Measurements from ENCODE around the gene S100A13.

The S100A13 gene

DNA sequence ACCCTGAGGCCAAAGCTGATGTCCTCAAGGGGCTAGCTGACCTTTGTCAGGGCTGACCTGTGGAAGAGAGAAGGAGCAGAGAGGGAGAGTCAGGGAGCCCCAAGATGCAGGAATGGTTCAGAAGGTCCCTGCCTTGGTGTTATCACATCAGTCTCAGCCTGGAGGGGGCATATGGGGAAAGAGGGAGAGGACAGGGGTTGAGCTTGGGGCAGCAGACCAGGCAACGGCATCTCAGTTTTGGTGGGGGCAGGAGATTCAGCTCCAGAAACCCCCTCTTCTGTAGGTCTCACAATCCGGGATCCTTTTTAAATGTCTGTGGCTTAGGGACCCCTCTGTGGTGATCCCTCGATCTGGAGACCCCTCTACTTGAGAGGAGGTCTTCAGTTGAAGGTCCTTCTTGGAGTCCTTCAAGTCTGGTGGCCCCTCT, 815 bp downstream of the S100A13 start:
- no peak for DNase-seq (ENCODE audit: low read depth in 2 of 2)

DNA sequence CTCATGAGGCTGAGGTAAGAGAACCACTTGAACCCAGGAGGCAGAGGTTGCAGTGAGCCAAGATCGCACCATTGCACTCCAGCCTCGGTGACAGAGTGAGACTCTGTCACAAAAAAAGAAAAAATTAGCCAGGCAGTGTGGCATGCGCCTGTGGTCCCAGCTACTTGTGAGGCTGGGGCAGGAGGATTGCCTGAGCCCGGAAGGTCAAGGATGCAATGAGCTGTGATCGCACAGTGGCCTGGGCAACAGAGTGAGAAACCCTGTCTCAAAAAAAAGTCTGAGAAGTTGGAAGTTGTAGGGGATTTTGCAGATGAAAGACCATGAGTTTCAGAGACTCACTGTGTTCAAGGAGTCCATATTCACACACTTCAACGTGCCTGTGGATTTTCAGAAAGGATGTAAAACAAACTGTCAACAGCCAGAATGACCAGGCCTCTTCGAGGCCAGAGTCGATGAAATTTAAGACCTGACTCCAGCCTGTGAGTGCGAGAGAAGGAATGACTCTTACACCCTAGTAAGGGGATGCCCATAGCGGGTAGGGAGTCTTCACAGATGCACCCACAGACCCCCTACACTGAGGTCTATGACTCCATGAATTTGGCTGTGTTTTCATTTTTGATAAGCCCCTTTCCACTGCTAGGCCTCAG, 2.2 kb downstream of the S100A13 start:
- no peak for DNase-seq (ENCODE audit: low read depth in 2 of 2)

DNA sequence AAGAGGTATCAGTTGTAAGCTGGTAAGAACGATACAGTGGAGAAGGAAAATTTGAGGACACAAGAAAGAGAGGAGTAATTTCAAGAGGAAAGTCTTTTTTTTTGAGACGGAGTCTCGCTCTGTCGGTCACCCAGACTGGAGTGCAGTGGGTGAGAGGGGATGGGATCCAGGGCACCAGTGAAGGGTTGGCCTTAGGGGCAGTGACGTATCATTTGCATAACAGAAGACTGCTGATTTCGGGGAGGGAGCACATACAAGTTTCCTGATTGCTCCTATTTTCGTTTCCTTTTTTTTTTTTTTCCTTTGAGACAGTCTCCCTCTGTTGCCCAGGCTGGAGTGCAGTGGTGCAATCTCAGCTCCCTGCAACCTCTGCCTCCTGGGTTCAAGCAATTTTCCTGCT, 4.2 kb downstream of the S100A13 start:
- no peak for DNase-seq (ENCODE audit: low read depth in 2 of 2)

DNA sequence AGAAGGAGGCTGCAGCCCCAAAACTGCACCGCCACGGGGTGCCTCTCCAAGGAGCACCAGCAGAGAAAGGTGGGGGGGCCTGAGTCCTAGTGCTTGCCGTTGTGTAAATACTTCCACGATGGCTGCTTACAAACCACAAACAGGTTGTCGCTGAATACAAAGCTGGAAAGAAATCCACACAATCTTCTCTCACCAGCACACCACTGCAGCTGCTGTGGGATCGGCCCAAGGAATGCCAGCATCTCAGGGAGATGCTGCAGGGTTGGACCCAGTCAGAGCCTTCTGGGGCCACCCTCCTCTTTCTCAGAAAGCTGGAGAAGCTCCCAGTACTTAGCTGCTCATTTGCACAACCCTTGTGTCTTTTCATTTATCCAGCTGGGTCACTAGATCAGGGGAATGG, 8.1 kb downstream of the S100A13 start:
- DNase-seq (ENCODE audit: low read depth in 2 of 2), result no peak

DNA sequence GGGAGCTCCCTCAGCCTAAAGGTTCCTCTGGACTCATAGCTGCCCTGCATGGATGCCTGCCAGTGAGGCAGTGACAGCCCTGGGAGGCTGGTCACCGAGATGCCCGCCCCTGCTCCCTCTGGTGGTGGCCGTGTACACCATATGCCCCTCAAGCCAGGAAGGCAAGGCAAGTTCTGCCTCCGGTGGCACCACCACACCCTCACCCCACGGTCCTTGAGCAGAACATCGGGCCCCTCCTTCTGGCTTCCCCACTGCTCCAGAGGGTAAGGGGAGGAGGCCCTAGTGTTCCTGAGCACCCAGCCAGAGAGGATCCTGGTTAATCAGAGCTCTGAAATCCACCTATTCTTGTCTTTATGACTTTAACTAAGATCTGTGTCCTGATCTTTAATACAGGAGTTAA, 9.6 kb downstream of the S100A13 start:
- DNase-seq (ENCODE audit: low read depth in 2 of 2), result no peak

DNA sequence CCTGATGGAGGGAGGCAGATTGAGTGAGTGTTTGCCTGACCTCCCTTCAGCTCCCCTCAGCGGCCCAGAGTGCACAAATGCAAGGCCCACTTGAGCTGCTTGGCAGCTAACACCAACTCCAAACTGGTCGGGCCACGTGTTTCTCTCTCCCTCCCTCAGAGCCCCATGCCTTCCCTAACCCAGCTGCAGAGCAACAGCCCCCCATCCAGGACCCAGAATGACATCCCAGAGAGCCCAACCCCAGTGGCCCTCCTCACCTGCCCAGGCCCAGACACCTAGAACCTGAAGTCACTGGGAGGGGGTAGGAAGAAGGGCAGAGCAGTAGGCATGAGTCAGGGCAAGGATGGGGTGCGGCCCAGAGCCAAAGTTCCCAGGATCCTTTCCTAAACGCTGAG, 10.4 kb downstream of the S100A13 start:
- no peak for DNase-seq (ENCODE audit: low read depth in 2 of 2)

DNA sequence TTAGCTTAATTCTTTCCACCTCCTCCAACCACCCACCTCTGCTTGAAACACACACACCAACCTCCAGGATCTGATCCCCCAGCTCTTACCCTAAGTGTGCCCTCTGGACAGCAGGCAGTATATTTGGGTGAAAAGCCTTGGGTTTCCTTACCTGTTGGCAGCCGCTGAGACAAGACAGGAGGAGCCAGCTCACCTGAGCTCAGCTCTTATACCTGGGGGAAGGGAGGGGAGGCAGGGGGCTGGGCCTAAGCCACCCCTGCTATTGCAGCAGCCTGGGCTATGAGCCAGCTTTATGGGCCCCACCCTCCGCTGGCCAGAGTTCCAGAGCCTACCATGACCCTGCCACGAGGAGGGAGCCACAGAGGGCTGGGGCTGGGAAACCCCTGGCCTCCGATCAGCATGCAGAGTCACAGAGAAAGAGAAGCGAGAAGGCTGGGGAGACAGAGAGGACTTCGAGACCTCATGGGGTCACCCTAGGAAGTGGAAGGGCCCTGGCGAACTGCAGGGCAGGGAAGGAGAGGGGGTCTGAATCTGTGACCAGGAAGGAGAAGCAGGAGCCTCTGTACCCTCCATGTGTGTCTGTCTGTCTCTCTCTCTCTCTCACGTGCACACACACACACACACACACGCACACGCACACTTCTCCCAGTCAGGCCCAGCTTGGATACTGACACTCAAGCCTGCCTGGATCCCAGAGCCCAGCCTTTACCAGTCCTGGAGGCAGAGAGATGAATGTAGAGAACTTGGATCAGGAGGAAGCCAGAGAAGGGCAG, 11.0 kb downstream of the S100A13 start, which contains the start of gene S100A14:
TSS of gene S100A14 (minus strand) at position 182 of the 773 bp plus-strand sequence. CDS start 467 bp downstream, outside the sequence.
- no peak for DNase-seq (ENCODE audit: low read depth in 2 of 2)

DNA sequence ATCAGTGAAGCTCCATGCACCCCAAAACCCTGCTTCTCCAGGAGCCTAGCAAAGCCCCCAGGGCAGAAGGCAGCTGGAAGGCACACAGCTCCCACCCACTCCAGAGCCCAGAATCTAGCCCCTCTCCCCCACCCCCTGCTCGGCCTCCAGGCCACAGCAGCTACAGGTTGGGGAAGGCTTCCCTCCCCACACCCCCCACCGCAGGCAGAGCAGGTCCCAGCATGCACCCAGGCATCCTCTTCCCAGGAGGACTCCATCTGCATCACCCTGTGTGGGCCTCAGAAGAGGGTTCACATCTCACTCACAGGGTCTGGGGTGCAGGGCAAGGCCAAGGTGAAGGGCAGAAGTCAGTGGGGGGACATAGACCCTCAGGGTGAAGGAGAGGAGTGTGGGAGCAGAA, 11.9 kb downstream of the S100A13 start:
- no peak for DNase-seq (ENCODE audit: low read depth in 2 of 2)

DNA sequence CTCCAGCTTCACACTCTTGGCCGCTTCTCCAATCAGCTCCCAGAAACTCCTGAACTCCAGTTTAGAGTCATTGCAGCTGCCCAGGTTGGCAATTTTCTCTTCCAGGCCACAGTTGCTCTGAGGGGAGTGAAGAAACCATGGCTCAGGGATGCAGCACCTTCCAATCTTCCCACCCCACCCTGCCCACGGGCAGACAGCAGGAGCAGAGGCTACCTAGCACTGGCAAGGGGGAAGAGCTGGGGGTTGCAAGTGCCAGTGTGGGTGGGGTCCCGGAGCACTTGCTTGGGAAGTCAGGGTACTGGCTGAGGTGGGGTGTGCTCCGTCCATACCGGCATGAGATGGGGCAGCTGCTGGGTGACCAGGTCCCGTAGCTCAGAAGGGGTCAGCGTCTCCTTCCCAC, 12.4 kb downstream of the S100A13 start:
- no peak for DNase-seq (ENCODE audit: low read depth in 2 of 2)

DNA sequence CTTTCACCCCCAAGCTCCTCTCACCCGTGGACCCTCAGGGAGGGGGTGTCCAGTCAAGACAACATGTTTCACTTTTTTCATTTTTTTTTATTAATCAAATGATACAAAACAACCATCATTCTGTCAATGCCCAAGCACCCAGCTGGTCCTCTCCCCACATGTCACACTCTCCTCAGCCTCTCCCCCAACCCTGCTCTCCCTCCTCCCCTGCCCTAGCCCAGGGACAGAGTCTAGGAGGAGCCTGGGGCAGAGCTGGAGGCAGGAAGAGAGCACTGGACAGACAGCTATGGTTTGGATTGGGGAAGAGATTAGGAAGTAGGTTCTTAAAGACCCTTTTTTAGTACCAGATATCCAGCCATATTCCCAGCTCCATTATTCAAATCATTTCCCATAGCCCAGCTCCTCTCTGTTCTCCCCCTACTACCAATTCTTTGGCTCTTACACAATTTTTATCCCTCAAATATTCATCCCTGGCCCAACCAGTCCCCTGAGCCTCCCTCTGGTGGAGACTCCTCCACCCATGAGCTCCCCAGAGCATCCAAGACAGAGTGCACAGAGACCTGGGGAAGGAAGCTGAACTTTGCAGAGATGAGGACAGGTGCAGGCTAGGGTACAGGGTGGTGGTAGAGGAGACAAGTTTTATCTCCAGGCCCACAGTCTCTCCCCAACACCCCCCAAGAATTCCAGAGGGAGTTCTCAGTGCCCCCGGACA, 13.0 kb downstream of the S100A13 start:
- DNase-seq (ENCODE audit: low read depth in 2 of 2), result no peak

DNA sequence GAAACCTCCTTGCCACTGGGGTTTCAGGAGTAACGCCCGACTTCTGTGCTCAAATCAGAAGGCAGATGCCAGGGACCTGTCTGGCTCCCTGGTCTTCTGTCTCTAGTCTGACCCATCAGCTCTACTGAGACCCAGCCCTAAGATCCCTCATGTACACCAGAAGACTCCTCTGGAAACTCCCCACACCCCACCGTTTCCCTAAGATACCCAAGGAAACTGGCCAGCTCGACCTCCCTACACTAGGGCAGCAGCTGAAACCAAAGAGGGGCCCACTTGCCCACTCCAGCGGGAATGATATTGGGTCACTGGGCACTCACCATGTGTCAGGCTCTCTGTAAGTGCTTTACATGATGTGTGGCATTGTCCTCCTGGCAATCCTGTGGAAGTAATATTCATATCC, 13.9 kb downstream of the S100A13 start:
- DNase-seq (ENCODE audit: low read depth in 2 of 2), result no peak

DNA sequence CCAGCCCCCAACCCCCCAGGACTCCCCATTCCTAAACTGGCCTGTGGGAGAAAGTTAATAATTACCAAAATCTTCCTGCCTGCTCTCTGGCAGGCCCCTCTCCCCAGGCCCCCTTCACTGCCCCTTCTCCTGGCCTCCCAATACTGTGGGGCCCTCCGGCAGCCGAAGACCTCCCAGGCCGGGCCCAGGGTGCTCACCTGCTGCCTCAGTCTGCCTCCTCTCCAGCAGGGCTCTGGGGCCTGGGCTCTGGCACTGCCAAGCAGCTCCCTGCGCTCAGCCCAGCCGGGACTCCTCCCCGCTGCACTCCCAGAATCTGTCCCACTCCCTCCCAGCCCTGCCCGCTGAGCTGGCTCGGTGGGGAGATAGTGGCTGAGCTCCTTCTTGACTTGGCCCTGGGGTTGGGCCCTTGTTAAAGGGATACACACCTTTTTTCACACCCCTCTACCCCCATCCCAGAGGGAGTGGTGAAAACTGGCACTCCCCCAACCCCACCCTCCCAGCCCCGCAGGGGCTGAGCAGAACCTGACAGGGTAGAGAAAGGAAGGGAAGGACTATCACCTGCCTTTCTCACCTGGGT, 14.5 kb downstream of the S100A13 start, which contains the start of gene S100A16:
TSS of gene S100A16 (minus strand) at position 383 of the 577 bp plus-strand sequence. CDS start 4,986 bp downstream, outside the sequence.
- DNase-seq (ENCODE audit: low read depth in 2 of 2), result no peak

DNA sequence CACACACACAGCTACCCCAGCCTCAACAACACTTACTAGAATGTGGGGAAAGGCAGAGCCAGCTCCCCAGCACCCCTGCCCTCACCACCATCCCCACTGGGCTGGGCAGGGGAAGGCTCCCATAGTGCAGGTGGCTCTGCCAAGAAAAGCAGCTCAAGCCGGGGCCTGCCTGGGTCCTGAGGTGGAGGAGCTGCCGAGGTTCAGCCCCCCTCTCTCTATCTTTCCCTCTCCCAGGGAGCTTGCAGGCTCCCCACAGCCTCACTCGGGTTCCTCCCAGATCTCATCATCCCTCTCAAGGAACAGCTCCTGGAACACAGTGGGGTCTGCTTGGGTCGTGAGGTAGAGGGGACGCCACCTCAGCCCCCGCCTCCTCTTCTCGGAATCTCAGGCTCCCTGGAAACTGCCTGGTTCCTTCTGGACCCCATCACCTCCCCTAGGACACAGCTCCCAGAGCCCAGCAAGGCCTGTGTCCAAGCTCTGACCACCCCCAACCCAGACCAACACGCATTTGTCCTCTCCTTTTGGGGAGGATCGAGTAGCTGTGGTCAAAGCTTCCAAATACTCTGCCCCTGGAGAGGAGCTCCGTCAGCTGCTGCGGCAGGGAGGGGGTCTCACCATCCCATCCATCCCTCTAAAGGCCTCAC, 15.1 kb downstream of the S100A13 start:
- no peak for DNase-seq (ENCODE audit: low read depth in 2 of 2)

DNA sequence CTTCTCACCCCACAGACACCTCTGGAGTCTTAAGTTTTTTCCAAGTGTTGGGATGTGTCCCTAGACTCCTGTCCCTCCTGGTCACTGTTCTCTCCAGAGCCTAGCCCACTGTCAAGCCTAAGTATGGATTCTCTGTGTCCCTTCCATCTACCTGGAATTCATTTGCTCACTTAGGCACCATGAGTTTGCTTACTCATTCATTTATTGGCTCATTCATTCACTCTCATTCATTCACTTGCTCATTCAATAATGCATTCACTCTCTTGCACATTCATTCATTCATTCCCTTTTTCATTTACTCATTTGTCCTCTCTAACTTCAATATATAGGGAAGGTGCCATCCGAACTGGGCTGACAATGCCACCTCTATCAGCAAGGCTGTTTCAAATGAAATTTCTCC, 15.9 kb downstream of the S100A13 start:
- DNase-seq (ENCODE audit: low read depth in 2 of 2), result no peak

DNA sequence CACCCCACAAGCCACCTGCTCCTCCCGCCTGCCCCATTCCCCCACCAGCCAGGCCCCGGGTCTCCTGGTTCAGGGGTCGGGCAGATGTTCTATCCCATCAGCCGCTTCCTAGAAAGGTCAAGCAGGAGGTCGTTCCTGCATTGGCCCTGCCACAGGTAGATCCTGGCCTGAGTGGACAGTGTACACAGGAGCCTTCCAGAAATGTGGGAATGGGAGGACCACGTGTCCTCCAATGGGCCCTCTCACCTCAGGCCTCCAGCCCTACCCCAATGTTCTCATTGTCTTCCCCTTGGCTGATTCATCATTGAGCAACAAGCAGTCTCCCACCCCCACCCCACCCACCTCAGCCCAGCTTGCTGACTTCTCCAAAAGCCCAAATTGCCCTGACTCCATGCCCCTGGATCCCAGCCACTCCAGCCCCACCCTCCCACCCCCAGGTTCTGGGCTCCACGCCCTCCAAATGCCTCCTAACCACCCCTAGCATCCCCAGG, 16.4 kb downstream of the S100A13 start:
- no peak for DNase-seq (ENCODE audit: low read depth in 2 of 2)

DNA sequence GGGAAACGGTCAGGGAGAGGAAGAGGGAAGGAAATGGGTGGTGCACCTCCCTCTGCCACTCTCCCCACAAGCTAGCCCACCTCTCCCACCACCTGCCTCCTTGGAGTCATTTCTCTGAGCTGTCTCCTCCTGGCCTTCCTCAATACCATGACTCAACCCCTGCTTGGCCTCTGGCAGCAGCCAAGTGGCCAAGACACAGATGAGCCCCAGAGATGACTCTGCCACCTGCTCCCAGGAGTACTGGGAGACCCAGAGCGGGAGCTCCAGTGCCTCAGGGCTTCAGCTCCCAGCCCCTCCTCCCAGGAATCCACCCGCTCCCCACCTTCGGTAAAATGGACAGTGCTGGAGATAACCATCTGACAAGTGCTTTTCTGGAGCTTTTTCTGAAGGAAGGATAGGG, 17.0 kb downstream of the S100A13 start:
- no peak for DNase-seq (ENCODE audit: low read depth in 2 of 2)

DNA sequence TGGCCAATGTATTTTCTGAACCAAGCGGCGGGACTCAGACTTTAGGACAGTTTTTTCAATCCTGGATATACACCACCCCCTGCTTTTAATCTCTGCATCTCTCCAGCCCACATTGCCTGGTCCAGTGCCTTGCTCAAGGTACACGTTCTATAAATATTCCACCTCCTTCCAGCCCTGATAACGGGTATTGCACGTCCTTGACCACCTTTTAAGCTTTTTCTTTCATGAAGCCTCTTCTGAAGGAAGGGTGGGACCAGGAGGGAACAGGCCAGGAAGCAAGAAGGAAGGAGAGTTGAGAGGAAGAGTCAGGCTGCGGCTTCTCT, 17.8 kb downstream of the S100A13 start:
- no peak for DNase-seq (ENCODE audit: low read depth in 2 of 2)

DNA sequence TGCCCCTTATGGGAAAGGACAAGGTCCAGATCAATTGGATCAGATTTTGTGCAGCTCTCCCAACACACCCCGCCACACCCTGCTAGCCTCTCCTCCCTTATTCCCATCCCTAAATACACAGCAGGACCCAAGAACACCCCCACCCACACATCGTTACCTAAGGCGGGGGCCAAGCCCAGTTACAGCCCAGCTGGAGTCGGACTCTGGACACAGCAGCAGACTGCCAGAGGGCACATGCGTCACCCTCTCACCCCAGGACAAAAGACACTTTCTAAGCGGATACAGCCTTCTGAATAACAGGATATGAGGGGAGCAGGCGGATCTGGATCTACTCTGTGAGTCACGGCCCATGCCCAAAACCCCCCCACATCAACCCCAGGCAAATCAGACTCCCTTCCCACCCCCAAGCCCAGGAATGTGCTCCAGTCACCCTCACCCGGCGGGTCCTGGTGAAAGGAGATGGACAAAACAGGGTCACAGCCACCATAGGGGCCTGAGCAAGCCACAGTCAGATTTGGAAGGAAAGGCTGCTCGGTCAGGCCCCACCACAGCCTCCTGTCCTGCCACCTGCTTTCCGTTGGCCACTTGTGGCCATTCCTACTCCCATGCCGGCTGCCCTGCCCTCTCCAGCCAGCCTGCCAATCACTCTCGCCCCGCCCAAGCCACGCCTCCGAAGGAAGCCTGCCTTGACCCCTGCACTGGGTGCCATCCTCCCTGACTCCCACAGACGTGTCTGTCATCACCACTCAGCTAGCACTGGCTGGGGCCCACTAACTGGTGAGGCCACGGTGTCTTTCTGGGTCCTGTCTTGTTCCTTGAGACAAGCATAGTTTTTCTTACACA, 18.3 kb downstream of the S100A13 start:
- peak; percentile 50 to 55 for DNase-seq (ENCODE audit: low read depth in 2 of 2)

DNA sequence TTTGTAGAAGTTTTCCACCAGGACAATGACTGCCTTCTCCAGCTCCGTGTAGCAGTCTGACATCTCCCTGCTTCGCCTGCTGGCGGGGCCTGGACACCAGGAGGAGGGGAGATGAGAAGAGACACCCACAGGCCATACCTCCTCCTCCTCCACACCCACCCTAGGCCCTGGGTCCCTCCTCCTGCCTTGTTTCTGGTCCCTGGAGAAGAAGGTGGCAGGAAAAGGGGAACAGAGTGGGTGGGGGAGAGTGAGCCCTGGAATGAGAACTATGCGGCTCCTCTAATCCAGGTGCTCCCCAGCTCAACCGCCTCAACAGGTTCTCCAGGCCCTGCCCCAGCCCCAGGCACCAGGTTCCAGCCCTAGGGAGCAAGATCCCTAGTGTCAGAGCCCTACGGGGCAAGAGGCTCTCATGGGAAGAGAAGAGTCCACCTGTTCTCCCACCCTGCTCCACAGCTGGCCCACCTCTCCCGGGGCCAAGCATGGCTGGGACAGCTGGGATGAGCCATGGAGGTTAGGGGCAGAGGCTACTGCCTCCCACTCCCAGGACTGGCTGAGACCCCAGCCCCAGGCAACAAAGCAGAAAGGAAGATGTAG, 19.1 kb downstream of the S100A13 start:
- DNase-seq (ENCODE audit: low read depth in 2 of 2), result no peak

DNA sequence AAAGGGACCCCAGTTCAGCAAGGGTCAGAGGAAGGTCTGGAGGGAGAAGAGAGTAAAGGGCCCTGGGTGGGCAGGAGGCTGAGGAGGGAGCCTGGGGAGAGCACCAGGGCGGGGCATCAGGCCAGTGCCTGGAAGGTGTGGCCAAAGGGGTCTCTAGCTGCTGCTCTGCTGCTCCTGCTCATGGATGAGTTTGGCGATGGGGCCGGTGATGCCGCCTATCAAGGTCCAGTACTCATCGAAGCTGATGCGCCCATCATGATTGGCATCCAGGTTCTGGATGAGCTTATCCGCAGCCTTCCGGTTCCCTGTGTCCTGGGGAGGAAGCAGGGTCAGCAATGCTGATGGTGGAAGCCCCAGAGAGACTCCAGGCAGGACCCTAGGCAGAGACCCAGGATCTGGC, 19.9 kb downstream of the S100A13 start:
- no peak for DNase-seq (ENCODE audit: low read depth in 2 of 2)

All from fibroblast of skin of left quadriceps (primary cell).